Neural cell (in vitro differentiated cells): ENCODE results near the gene DDX41.

Experiments used
- EP300 ChIP-seq: fragments of 450-650 bp; conservative IDR thresholded peaks from 2 replicates; pipeline ENCODE4 v1.6.1; 2014; ENCODE audit warnings: antibody characterized with exemption, mild to moderate bottlenecking, moderate library complexity; ENCODE audit not compliant: poor library complexity, severe bottlenecking
- EZH2 ChIP-seq: fragments of 200-600, 300-800 bp; shearing (Covaris generic), sonication (generic); IDR thresholded peaks from 2 replicates; pipeline ENCODE4 v1.6.1; 2014; ENCODE audit warnings: antibody characterized with exemption, low read length, borderline replicate concordance, mild to moderate bottlenecking; ENCODE audit not compliant: insufficient read depth, poor library complexity, severe bottlenecking
- MXI1 ChIP-seq: fragments of 450-650 bp; conservative IDR thresholded peaks from 2 replicates; pipeline ENCODE4 v1.6.1; 2014; ENCODE audit warnings: antibody characterized with exemption, mild to moderate bottlenecking; ENCODE audit not compliant: poor library complexity, severe bottlenecking
- POLR2AphosphoS5 ChIP-seq: IDR thresholded peaks from 2 replicates; pipeline ENCODE4 v1.6.1; 2012
- RAD21 ChIP-seq: fragments of 450-650 bp; conservative IDR thresholded peaks from 2 replicates; pipeline ENCODE4 v1.6.1; 2014; ENCODE audit warnings: antibody characterized with exemption, mild to moderate bottlenecking, moderate library complexity
- SMC3 ChIP-seq: fragments of 450-650 bp; conservative IDR thresholded peaks from 2 replicates; pipeline ENCODE4 v1.6.1; 2014; ENCODE audit warnings: antibody characterized with exemption, mild to moderate bottlenecking, moderate library complexity; ENCODE audit not compliant: poor library complexity
- TAF1 ChIP-seq: IDR thresholded peaks from 2 replicates; pipeline ENCODE4 v1.6.1; 2012; ENCODE audit warnings: low read depth
- TF ChIP-seq, protein P1 (sequence below): fragments of 450-650 bp; IDR thresholded peaks from 2 replicates; pipeline ENCODE4 v1.5.1; 2014; ENCODE audit warnings: antibody characterized with exemption, mild to moderate bottlenecking, moderate library complexity; ENCODE audit not compliant: poor library complexity, severe bottlenecking
- TF ChIP-seq, protein P2 (sequence below): IDR thresholded peaks from 2 replicates; pipeline ENCODE4 v1.6.1; 2012; ENCODE audit warnings: borderline replicate concordance

DNA sequence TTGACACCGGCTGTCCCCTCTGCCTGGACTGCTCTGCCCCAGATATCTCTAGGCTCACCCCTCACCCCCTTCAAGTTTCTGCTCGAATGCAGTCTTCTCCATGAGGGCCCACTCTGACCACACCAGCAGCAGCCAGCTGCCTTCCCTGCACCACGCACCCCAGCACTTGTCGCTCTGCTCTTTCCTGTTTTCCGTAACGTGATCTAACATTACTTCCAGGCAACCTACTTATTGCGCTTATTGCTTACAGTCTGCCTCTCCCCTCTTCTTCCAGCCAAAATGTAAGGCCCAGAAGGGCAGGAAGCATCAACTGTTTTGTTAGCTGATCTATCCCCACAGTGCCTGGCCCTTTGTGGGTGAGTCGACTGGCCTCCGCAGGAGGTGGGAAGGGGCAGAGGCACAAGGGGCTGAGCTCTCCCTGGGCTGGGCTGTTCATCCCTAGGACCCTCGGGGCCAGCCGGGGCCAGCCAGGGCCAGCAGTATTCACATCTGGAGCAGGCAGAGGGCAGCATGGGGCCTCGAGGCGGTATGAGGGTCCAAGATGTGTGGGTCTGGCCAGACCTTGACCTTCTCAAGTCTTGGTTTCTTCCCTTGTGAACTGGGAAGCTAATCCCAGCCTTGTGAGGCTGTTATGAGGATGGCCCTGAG lies 31.7 kb downstream of the DDX41 start:
- TF ChIP-seq, protein P1, sequence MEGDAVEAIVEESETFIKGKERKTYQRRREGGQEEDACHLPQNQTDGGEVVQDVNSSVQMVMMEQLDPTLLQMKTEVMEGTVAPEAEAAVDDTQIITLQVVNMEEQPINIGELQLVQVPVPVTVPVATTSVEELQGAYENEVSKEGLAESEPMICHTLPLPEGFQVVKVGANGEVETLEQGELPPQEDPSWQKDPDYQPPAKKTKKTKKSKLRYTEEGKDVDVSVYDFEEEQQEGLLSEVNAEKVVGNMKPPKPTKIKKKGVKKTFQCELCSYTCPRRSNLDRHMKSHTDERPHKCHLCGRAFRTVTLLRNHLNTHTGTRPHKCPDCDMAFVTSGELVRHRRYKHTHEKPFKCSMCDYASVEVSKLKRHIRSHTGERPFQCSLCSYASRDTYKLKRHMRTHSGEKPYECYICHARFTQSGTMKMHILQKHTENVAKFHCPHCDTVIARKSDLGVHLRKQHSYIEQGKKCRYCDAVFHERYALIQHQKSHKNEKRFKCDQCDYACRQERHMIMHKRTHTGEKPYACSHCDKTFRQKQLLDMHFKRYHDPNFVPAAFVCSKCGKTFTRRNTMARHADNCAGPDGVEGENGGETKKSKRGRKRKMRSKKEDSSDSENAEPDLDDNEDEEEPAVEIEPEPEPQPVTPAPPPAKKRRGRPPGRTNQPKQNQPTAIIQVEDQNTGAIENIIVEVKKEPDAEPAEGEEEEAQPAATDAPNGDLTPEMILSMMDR, result no peak
- TF ChIP-seq POLR2AphosphoS5, result no peak
- no peak for TF ChIP-seq EZH2
- no peak for TF ChIP-seq TAF1
- TF ChIP-seq, protein P2, sequence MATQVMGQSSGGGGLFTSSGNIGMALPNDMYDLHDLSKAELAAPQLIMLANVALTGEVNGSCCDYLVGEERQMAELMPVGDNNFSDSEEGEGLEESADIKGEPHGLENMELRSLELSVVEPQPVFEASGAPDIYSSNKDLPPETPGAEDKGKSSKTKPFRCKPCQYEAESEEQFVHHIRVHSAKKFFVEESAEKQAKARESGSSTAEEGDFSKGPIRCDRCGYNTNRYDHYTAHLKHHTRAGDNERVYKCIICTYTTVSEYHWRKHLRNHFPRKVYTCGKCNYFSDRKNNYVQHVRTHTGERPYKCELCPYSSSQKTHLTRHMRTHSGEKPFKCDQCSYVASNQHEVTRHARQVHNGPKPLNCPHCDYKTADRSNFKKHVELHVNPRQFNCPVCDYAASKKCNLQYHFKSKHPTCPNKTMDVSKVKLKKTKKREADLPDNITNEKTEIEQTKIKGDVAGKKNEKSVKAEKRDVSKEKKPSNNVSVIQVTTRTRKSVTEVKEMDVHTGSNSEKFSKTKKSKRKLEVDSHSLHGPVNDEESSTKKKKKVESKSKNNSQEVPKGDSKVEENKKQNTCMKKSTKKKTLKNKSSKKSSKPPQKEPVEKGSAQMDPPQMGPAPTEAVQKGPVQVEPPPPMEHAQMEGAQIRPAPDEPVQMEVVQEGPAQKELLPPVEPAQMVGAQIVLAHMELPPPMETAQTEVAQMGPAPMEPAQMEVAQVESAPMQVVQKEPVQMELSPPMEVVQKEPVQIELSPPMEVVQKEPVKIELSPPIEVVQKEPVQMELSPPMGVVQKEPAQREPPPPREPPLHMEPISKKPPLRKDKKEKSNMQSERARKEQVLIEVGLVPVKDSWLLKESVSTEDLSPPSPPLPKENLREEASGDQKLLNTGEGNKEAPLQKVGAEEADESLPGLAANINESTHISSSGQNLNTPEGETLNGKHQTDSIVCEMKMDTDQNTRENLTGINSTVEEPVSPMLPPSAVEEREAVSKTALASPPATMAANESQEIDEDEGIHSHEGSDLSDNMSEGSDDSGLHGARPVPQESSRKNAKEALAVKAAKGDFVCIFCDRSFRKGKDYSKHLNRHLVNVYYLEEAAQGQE, result no peak
- no peak for TF ChIP-seq EP300
- no peak for TF ChIP-seq SMC3
- no peak for TF ChIP-seq RAD21
- no peak for TF ChIP-seq MXI1
